GM13977 (cell line): ENCODE data around the gene GOLT1A.

Experiments used
- DNase-seq: peaks from one replicate; pipeline ENCODE4 v3.0.0; 2012; ENCODE audit warnings: low spot score
- CTCF ChIP-seq: IDR thresholded peaks from 2 replicates; pipeline ENCODE4 v1.5.1; 2012; ENCODE audit warnings: mild to moderate bottlenecking, control low read depth; ENCODE audit not compliant: insufficient read depth; ENCODE audit errors: extremely low read depth, missing control alignments
- in situ Hi-C: fragments of 300-500 bp; cut with MboI; formaldehyde crosslinking; loops from one replicate; pipeline ENCODE4 v1.12.0; 2022; ENCODE audit warnings: low sequenced_read_pairs, low pct_unique_long_range_greater_than_20kb, mixed read lengths, inconsistent platforms; ENCODE audit not compliant: unreplicated experiment

The GOLT1A gene

GRCh38 chr1:204249736-204250427 is 36.1 kb upstream of the GOLT1A start:
- TF ChIP-seq CTCF = no peak
- no peak for DNase-seq
- in situ Hi-C loops = no loop called here

DNA sequence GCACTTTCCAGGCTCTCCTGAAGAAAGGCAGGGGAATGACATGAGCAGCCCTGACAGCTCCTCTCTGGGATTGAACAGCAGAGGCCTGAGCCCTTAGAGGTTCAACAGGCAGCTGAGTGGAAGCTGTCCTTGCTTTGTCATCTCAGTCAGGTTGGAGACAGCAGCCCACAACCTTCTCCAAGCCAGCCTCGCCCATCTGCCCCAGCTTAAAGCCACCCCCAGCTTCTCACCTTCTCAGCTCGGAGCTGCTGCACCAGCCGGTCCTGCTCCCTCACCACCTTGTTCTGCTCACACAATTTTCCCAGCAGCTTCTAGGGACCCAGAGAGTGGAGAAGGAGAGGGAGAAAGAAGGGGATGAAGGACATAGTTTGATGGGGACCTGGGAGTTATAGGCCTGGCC is 35.2 kb upstream of the GOLT1A start:
- in situ Hi-C loops = no loop called here
- no peak for TF ChIP-seq CTCF

GRCh38 chr1:204246876-204247275 is 33.1 kb upstream of the GOLT1A start:
- DNase-seq = no peak
- in situ Hi-C loops = no loop called here
- no peak for TF ChIP-seq CTCF

More for the DNA sequence above, 35.2 kb upstream of the GOLT1A start:
- DNase-seq = no peak

DNA sequence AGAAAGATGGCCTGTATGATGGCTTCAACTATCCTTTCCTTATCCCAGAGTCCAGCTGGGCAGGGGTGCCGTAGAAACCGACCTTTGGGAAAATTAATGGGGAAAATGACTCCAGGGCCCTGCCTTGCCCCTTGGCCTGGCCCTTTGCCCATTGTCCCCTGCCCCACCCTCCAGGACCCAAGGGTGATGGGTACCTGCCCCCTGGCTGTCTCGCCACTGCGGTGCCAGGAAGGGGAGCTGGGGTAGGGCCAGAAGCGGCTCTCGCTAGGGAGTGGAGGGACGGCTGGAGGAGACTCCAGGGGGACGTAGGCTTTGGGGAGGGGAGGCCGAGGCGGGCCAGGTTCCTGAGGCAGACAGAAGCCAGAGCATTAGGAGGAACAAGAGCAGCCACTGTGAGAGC is 29.1 kb upstream of the GOLT1A start:
- in situ Hi-C loops = no loop called here
- no peak for DNase-seq
- no peak for TF ChIP-seq CTCF

DNA sequence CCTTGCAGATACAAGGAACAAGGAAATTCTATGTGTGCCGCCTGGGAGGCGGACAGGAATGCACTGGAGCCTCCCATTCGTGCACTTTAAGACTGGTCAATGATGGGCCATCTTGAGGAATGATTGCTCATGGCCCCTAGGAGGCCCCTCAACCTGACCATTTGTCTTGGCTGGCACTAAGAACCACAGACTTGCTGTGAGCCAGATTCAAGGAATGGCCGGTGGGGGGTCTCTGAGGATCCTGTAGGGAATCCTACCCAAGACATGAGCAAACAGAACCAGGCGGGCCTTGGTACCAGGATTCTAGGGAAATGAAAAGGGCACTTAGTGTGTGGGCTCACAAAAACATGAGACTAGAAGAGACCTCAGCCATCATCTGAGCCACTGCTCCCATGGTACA is 28.1 kb upstream of the GOLT1A start:
- in situ Hi-C loops = no loop called here
- TF ChIP-seq CTCF = no peak
- DNase-seq = no peak

- TF ChIP-seq CTCF = no peak
- in situ Hi-C loops = no loop called here
- no peak for DNase-seq
These were observed 27.3 kb upstream of the GOLT1A start for GRCh38 chr1:204241050-204241449.
